ENCODE measurements around the gene SH3TC1.

GRCh38 chr4:8155048-8155447 is 44.0 kb upstream of the SH3TC1 start:
- TF ChIP-seq CTCF (IDR thresholded peaks at IDR 0.05), result no peak
- TF ChIP-seq EP300 (IDR thresholded peaks at IDR 0.05), result no peak
- TF ChIP-seq POLR2A (IDR thresholded peaks at IDR 0.05), result no peak
